GM18517 (cell line): ENCODE data around the gene PIK3R3.

Experiments
- ATAC-seq: cut with Tn5 transposase; IDR thresholded peaks from one replicate; pipeline ENCODE4 v1.9.1; 2021; ENCODE audit warnings: mild to moderate bottlenecking, moderate library complexity; ENCODE audit not compliant: unreplicated experiment

Gene PIK3R3

GRCh38 chr1:45998020-45998617, 134.3 kb downstream of the PIK3R3 start:
- no peak for ATAC-seq

- ATAC-seq: no peak
Measured at GRCh38 chr1:45995298-45995697, 137.1 kb downstream of the PIK3R3 start.

GRCh38 chr1:45994423-45994822, 138.0 kb downstream of the PIK3R3 start:
- no peak for ATAC-seq
